Stimulated activated CD8-positive, alpha-beta memory T cell treated with anti-CD3 and anti-CD28 coated beads, Interleukin-15, amount 100 ng/mL, for 48 hours (primary cell): ENCODE results near the gene IFI44L.

Experiments used
- DNase-seq, 2 donors: peaks; one replicate each; pipeline ENCODE4 v3.0.0-alpha.2; 2020; ENCODE audit warnings: low read depth in 2 of 2

Gene IFI44L

DNA sequence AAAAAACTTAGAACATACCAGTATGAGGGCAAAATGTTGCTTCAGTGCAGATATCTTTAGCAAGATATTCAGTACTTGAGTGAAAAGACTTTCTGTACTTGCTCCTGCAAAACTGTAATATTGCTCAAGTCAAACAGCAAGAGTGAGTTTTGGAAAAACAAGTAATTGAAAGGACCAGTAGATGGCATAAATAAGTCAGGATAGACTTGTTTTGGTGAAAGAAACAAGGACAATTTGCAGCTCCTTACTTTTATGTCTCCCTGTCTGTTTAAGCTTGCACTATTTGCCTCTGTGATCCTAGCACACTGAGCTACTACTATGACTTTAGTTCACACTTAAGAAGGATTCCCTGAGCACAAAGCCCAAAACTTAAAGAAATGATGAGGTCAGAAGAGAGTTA is 68.4 kb downstream of the IFI44L start:
- no peak for DNase-seq

DNA sequence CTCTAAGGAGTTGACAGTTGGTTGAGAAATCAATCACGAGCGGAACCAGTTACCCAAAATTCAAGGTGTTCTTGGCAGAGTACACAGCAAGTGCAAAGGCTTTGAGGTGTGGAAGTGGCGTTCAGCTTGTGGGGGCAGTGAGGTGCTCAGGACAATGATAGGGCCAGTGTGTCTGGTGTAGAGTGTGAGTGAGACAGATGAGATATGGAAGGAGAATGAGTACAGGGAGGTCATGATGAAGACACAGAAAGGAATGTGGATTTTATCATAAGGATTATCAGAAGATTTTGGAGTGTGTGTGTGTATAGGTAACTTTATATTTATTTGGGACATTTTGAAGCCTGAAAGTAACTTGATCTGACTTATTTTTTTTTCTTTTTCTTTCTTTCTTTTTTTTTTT is 70.3 kb downstream of the IFI44L start:
- no peak for DNase-seq

DNA sequence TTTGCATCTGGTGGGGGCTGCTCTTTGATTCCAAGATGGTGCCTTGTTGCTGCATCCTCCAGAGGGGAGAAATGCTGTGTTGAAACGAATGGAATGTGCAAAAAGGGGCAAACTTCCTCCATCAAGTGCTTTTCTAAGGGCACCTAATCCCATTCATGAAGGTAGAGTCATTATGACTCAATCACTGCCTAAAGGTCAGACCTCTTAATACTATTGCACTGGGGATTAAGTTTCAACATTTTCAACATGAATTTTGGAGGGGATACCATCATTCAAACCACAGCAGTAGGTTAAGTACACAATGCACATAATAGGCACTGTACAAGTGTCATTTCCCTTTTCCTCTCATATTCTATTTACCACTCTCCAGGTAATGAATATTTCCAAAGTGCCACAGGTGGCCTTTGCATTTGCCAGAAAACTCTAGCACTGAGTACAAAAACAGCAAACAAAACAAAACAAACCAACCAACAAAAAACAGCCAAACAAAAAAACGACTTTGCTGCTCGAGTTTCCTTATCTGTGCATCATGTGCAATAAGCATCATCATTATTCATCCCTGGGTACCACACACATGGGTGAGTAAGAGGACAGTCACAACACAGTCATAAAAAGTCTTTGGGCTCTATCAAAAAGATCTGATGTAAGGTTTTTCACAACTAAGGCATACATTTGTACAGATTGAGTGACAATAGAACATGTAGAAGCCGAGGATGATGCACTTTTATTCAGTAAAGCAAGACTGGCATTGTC is 71.9 kb downstream of the IFI44L start:
- no peak for DNase-seq
